Stimulated activated CD4-positive, alpha-beta T cell treated with anti-CD3 and anti-CD28 coated beads, Interleukin-1b, Interleukin-23, amount 100 ng/mL, for 4 hours (primary cell): ENCODE measurements around the gene ABCC9.
"Not testable (repeated sequence)": the region's sequence is repeated elsewhere in the genome, so short reads cannot be mapped to it uniquely, and the experiment has no call there.

Experiments
- DNase-seq, 2 donors: peaks; one replicate each; pipeline ENCODE4 v3.0.0-alpha.2; 2020; ENCODE audit warnings: low read depth in 2 of 2

ABCC9 gene

DNA sequence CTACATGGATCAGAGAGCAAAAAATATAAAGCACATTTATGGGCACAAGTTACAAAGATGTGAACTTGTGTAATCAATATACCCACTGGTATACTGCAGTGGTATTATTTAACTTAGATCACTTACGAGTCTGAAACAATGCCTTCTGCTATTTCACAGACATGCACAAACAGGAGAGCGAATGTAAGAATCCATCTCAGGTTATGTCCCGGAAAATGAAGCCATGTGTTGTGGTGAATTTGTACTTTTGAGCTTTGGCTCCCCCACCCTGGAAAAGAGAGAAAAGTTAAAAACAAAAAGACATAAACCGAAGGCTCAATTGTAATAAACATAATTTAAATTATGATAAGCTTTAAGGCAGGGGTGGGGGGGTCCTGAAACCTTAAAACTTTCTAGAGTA, 7.6 kb downstream of the ABCC9 start:
- no peak for DNase-seq

DNA sequence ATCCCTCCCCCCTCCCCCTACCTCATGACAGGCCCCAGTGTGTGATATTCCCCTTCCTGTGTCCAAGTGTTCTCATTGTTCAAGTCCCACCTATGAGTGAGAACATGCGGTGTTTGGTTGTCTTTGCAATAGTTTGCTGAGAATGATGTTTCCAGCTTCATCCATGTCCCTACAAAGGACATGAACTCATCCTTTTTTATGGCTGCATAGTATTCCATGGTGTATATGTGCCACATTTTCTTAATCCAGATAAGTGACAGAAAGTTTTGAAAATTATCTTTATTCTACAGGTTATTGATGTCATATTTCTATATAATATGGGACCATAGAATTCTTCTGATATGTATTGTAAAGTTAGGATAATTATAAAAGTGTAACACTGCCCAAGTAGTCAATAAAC, 11.3 kb downstream of the ABCC9 start:
- DNase-seq: not testable (repeated sequence)

DNA sequence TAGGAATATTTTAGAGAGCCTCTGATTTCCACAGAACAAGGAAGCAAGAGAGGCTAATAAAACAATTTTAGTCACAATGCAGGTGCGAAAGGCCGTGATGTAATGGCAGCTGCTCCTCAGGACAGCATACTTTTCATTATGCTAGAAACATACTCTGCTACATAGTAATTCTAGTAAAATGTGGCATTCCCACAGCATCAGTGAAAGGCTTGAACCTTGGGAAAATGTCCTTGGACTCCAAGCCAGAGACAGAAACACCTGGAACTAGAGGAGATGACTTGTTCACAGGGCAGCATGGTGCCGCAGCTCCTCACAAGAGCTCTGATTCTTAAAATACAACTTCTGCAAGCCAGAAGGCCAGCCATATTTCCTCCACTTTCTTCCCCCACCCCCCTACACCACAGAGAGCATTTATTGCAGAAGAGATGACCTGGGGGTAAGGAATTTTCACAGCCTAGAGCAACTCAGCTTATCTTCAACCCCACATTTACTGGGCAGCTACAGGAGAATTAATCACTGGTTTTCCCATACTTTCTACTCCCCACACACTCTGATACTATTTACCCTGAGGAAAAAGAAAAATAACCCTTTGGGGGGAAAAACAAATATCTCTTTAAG, 15.8 kb downstream of the ABCC9 start:
- DNase-seq: no peak

DNA sequence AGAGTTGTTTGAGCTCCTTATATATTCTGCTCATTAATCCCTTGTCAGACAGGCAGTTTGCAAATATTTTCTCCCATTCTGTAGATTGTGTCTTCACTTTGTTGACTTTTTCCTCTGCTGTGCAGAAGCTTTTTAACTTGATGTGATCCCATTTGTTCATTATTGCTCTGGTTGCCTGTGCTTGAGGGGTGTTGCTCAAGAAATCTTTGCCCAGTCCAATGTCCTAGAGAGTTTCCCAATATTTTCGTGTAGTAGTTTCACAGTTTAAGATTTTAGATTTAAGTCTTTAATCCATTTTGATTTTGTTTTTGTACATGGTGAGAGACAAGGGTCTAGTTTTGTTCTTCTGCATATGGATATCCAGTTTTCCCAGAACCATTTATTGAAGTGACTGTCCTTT, 19.8 kb downstream of the ABCC9 start:
- no peak for DNase-seq

DNA sequence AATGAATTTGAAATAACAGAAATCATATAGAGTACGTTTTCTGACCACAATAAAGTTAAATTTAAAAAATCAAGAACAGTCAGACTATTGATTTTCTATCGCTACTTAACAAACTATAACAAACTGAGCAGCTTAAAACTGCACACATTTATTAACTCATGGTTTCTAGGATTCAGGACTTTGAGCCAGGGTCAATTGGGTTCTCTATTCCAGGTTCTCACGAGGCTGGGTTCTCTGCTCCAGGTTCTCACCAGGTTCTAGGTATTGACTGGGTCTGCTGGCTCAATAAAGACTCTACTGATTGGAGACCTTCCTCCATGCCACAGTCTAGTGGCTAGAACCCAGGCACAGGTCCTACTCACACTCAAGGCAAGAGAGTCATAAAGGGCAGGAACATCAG, 22.8 kb downstream of the ABCC9 start:
- DNase-seq: no peak

DNA sequence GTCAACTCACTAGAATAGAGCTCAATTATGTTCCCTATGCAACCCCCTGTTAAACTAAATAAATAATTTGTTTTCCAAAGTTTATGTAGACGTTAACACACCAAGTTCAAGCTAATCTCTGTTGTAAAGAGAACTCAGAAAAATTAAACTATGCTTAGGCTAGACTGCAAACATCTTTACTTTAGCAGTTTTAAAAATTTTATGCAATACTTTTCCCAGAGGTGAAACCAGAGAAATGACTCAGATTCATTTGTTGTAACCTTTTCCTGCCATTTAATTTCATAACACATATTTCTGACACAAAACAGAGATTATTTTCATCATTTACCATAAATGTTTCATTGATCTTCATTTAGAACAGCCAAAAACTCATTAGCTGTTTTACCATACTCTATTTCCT, 27.4 kb downstream of the ABCC9 start:
- DNase-seq: no peak

DNA sequence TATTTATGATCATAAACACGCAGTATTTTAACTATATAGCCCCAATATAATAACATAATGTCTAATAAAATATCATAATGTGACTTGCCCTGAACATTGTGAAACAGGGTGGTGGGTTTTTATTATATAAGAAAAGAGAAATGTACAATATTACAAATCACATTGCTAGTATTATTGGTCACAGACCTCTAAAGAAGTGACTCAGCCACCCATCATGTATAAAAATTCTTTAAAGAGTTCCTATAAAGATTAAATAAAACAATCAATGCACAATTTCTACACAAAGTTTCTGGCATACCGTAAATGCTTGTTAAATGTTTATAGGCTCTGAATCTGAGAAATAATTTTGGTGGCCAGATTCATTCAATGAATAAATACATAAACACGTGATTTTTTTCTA, 28.9 kb downstream of the ABCC9 start:
- DNase-seq: no peak

DNA sequence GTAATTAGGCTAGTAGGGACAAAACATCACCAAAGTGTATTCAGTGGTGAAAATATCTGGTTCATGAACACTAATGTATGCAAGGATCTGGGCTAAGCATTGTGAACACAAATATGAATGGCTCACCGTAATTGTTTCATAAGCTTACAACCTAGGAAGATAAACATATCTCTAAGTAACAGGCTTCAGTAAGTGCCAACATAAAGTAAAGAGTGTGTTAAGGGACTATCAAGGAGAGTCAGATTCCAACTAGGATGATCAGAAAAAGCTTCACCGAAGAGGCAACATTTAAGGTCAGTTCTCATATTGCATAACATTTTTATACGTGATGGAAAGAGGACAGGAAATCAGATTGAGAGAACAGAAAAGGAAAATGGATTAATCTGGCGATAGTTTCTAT, 29.4 kb downstream of the ABCC9 start:
- DNase-seq: no peak

DNA sequence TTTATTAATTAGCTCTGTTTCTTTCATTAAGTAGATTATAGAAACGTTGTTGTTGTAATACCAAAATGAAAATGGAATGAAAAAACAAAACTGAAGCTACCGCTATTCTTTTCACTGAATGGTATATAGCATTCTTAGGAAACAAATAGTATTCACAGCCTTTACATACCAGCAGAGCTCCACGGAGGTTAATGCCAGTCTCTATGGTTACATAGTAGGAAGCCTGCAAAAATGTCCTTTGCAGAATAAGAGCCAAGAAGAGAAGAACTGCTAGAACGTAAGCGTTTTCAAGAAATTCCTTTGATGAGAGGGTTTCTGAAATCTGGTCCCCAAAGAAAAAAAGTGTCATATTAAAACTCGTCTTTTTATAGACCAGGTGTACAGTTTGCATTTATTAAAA, 30.6 kb downstream of the ABCC9 start:
- no peak for DNase-seq

DNA sequence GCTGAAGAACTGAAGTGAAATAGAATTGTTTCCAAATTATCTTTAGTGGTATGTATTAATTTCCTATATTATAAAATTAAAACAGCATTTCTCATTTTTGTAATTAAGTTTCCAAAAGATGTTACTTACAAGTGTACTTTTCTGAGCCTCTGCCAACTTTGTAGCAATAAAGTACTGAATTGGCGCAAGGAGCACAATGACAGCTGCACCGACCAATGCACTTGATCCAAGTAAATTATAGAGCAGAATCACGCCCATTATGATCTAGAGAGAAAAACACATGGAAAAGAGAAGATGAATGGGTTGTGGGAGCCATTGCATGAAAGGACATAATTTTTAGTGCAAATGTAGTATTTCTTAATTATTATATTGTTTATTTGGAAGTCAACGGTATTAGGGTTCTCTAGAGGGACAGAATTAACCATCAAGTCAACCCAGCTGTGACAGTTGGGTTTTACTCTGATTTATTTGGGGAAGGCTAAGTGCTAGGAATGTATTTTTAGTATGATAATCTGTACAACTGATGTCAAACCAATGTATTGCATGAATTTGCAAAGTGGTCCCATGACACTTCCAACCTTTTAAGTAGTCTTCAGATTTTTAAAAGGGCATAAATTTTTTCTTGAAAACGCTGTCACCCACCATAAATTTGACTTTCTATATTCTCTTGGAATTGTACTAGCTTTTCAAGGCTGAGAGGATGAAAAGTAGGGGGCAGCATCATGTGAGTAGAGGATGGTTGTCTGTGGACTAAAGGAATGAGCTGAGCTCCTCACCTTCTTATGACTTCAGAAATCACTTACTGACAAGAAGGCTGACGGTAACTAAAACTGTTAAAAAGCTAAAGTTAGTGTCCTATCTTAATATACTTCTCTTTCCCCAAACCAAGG, 33.0 kb downstream of the ABCC9 start:
- DNase-seq: no peak

DNA sequence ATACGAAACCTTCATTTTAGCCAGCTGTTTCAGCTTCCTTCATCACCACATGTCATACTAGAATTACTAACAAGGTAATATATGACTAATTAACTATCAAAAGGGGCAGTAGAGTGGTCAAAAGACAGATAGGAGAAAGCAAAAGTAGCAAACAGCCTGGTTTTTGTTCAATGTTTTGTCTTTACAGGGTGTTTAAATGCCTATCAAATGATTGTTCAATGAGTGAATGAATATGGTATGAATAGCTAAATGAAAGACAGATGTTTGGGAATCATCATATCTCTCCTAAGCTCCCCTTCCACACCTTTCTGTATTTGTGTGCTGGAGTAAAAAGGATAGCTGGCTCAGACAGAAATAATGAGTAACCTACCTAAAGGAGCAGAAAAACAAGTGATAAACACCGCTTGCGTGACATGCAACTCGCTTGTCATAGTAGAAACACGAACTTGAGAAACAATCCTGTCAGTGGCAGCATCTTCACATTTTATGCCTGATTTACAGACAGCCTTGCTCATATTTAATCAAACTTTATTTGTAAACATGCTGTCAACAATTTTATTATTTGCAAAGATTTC, 34.2 kb downstream of the ABCC9 start:
- DNase-seq: no peak

DNA sequence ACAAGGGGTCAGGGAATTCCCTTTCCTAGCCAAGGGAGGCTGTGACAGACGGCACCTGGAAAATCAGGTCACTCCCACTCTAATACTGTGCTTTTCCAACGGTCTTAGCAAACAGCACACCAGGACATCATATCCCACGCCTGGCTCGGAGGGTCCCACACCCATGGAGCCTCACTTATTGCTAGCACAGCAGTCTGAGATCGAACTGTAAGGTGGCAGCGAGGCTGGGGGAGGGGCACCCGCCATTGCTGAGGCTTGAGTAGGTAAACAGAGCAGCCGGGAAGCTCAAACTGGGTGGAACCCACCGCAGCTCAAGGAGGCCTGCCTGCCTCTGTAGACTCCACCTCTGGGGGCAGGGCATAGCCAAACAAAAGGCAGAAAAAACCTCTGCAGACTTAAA, 41.7 kb downstream of the ABCC9 start:
- not testable (repeated sequence) for DNase-seq

DNA sequence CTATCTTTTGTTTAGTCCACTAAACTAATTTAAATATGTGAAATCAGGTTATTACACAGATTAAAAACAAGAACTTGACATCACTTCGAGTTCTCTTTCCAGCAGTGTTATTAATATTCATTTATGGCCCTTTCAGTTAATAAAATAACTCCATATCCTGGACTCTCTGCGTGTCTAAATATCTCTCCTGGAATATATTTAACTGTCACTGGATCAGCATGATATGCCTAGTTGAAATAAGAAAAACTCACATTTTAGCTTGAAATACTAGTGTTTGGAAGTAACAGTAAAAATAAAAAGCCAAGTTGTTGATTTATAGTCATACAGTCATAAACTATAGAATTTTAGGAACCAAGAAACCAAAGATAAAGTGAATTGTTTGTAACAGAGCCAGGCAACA, 45.6 kb downstream of the ABCC9 start:
- no peak for DNase-seq

DNA sequence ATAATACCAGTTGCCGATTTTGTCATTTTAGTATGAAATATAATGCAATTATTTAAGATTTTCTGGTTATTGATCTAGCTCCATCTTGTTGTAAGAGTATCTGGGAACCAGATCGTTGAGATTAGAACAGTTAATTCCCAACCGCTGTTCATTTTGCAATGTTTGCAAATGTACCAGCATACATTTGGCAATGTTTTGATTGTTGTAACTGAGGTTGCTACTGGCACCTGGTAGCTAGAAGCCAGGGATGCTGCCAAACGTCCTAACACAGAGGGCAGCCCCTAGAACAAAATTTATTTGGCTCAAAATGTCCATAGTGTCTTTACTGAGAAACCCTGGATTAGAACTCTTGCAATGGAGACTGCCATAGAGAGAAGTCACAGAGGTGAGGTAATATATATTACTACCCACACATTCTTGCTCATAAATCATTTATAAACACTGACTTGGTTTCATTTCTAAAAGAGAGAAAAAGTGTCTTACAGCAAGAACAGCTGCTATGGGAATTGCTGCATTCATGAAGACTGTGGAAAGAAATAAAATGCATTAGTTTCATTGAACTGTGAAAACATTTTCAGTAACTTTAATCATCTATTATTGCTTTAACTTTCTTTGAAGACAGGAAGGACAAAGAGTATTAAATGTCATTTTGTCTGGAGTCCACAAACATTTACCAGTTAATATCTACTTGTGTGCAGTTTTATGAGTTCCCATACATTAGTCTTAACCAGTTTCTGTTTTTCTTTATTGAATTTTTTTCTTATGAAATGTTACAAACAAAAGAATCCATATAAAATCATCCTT, 46.2 kb downstream of the ABCC9 start:
- no peak for DNase-seq

DNA sequence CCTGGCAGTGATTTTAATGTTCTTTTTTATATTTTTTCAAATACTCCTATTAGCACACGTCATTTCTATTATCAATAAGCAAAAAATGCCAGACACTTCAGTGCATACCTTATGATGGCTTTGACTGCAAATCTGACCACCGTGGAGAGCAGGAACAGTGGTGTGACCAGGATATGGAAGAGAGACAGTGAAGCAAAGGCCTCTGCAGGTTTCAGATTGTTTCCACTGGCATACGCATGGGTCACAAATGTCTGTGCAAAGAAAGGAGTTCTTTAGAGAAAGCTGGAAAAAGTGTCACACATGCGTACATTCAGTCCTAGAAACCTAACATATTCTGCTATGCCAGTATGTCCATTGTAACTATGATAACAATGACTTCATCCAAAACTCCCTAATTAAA, 47.3 kb downstream of the ABCC9 start:
- DNase-seq: no peak

DNA sequence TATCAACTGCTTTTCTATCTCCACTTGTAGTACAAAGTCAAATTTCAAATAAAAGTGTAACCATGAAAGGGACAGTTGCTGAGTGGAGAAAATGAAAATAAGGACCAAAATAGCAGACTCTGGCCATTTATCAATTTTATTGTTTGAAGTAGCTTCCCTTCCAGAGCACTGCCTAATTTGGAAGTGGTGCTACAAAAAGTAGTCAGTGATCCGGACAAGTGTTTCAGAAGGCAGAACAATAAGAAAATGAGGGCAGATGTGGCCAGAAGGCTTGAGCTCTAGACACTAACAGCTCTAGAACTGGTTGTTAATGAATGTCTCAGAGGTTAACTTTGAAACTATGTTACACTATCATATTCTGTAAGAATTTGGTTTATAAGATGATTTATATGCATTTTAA, 48.9 kb downstream of the ABCC9 start:
- DNase-seq: no peak

DNA sequence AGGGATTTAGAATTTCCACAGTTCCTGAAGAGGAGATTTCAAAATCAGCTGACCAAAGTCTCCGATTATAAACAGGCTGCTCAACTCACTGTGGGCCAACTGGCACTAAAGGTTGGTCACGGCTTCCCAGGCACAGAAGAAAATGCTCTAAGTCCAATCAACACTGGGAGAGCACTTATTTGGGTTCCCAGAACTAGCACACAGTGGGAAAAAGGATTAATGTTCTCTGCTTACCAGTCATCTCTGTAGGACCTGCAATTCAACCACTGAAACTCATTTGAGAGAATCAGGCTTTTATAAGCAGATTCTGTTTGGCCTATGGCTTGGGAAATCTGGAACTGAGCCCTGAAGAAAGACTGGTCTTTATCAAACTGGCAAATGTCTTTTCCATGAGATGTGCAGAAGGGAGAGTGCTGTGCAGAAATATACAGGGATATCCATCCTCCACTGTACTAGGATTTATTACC, 49.4 kb downstream of the ABCC9 start:
- DNase-seq: no peak

DNA sequence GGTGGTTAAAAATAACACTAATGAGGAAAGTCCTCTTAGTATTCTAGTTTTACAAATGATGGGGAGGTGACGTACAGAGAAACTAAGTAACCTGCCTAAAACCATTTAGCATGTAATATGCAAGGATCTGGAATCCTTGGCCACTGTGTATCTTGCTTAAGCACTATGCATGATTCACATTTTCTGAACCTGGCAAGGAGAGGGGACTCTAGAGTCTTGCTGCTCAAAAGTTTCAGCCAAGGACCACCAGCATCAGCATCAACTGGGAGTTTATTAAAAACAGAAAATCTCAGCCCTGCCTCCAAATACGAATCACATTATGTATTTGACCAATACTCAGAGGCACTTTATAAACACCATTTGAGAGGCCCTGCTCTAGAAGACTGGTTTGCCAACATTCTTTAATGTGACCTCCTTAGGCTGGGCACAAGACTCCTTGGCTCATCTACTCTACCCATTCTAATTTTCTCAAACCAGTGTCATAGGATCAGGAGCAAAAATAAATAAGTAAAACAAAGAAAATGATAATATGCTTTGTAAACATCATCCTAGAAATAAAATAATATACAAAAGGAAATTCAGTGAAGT, 52.9 kb downstream of the ABCC9 start:
- DNase-seq: no peak

DNA sequence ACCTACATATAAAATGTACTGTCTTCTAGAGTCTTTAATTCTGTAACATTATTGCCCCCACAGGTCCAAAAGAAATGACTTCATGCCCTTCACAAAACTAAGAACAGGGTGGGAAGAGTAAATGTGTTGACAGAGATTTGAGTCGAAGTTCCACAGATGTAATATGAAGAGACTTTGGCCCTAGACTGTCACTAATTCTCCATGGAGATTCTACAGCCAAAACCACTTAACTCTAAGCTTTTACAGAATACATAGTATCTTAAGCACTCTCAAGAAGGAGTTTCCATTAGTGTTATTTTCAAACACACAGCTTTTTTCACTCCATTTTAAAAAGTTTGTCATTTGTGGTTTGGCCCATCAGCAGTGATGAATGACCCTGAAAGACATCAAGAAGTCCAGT, 56.3 kb downstream of the ABCC9 start:
- no peak for DNase-seq

DNA sequence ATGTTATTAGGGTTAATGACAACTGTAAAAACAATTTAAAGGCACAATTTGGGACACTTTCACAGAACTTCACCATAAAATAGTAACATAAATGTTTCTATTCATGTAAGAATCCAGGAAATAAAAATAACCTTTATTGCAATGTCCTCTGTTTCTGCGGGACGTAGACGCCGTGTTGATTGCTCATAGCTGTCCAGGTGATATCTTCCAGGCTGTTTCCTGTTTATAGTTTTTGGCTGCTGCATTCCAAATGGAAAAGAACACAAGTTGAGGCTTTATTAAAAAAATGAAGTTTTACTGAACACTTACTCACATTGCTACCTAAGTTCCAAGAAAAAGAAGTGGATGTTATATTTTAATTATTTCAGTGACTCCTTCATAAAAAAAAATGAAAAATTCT, 58.6 kb downstream of the ABCC9 start:
- DNase-seq: no peak

DNA sequence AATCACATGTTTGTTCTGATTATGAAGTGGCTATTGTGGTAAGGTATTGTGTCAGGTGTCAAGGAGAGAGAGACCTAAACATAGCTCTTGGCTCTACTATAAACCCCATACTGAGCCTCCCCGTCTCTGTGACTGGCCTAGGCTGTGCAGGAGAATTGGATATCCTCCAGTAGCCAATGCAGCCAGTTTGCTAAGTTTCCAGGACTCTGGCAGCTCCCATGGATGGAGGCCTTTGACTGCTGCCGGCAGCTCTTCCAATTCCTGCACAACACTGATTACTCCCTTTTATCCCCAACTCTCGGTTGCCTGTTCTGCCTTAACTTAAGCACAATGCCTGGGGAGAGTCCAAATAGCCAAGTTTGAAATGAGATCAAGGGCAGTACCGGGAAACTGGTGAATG, 59.3 kb downstream of the ABCC9 start:
- DNase-seq: no peak

DNA sequence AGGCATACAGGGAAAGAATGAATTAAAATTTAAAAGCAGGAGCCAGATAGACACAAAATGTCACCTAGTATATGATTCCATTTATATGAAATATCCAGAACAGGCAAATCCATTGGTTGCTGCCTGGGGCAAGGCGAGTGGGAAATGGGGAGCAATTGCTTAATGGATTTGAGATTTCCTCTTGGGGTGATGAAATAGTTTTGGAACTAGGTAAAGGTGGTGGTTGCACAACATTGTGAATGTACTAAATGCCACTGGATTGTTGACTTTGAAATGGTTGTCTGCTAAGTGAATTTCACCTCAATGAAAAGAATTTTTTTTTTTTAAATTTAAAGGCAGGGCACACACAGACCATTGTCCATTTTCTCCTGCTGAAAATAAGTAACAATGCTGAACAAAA, 61.9 kb downstream of the ABCC9 start:
- no peak for DNase-seq
